ENCODE results near the gene TOPORS.
"Not testable (repeated sequence)": the region's sequence is repeated elsewhere in the genome, so short reads cannot be mapped to it uniquely, and the experiment has no call there.

Gene TOPORS

DNA sequence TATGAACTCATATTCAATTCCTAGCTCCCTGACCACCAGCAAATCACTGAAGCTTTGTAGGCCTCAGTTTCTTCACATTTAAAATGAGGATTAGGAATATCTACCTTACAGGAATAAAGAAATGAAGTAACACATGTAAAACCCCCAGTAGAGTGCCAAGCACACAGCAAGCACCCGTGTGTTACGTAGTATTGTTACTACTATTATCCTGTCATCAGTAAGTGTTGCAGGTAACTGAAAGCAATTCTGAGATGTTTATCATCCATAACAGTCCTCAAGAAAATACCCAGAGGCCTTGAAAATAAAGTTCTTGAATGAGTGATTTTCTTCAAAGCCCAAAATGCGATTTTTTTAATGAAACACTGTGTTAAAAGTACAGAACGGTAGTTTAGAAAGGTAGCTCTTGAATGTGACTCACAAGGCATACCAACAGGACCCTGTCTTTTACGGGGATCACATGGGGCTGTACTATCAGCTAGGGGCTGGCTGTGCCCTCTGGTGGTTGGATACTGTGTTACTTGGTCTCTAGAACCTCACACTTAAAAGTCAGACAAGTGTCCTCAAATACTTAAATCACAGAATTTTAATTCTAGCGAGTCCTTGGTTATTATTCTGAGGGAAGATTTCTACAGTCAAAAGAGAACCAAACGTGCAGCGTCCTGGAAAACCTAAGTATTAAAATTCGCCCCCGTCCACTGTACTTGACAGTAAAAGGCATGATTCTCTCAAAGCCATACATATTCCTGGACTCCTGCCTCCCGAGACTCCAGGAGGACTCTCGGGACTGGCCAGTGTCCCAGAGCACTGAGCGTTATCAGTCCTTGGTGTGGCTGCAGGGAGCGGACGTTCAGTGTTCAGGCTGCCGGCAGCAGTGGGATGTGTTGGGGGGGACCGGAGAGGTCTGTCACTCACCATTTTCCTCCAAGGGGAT lies 19.8 kb upstream of the TOPORS start:
- intact Hi-C loops (cut with DNase I), result loop anchor here (5.0 kb wide), 1 partner anchor 190 kb away; the partner anchor contains the start of gene ACO1
- DNase-seq, result peak; percentile 27 to 90 (median 73)

DNA sequence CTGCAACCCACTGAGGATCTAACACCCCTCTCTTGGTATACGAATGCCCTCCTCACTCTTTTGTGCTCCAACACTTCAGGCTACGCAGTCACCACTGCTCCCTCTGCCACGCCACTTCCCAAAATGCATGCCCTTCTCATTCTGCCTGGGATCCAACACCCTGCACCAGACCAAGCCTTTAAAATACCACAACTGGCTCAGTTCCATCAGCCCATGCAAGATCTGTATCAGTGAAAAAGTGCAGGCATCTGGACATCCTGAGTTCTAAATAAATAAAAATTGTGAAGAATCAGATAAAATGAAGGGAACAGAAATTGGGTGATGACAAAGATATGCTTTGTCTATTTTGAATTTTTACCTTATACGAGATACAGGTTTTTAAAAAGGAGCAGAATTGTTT lies 17.9 kb upstream of the TOPORS start:
- DNase-seq, result no peak
- intact Hi-C loops (cut with DNase I), result loop anchor here (5.0 kb wide), 1 partner anchor 188 kb away; the partner anchor contains the start of gene ACO1

DNA sequence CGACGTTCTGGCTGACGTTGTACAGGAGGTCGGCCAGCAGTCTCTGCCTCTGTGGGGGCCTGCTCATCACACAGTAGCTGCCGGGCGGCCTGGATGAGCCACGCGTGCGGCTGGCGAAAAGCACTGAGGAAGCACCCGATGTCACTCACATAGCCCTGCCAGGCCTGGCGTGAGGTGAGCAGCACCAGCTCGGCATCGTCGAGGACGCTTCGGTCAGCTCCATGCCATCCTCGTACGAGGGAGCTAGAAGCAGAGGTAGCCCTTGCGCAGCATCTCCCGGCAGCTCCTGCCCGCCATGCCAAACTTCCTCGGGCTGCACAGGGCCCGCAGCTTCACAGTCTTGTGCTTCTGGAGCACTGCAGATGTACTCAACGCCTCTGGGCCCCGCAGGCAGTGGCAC lies 14.4 kb upstream of the TOPORS start:
- no peak for DNase-seq
- intact Hi-C loops (cut with DNase I), result no loop called here

DNA sequence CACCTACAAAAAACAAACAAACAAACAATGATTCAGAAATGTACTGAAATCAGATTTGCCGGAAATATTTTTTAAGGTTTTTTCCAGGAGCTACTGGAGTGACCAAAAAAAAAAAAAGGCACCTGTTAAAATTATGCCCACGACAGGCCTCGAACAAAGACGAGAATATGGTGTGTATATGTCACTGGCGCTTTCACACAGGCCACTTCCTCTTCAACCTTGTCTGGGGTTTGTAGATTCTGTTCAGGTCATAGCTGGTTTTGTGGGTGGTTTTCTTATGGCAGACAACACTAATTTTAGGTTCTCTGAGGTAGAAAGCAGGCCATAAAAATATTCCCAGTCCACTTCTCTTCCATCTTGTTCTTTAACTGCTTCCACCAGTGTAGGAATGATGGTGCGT lies 13.6 kb upstream of the TOPORS start:
- intact Hi-C loops (cut with DNase I), result no loop called here
- DNase-seq, result no peak

DNA sequence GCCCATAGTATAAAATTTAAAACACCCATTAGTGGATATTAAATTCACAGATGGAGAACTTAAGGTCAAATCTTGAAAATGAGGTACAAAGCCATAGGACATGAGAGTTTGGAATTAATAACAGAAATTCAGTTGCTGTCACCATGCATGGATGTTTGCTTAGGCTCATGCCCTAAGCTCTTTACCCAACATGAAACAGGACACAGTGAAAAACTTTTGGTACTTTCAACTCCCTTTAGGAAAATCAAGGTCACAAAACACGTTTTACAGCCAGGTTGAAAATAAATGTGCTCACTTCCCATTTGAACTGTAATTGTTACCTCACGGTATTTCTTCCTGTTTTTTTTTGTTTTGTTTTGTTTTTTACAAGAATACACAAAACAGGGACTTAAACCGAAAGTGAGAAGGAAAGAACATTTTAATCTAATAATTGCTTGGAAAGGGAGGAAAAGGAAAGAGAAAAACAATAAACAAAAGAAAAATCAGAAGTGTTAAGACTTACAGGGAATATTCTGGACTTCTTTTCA lies 6.1 kb upstream of the TOPORS start:
- intact Hi-C loops (cut with DNase I), result no loop called here
- DNase-seq, result no peak

DNA sequence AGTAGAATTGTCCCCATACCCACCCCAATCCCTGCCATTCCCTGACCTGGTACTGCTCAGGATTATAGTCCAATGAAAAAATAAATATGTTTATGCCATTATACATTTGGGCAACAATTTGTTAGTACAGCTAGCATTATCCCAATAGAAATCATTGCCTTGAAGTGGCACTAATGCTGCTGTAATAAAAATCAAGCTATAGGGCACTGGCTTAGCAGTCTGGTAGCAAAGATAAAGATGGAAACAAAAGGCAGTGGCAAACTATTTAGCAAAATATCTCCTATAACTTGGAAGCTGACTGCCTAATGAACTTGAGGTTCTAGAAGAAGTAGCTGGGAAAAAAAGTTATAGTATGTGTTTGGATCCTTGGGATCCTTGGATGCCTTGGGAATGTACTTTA lies 2.2 kb upstream of the TOPORS start:
- intact Hi-C loops (cut with DNase I), result no loop called here
- DNase-seq, result no peak

DNA sequence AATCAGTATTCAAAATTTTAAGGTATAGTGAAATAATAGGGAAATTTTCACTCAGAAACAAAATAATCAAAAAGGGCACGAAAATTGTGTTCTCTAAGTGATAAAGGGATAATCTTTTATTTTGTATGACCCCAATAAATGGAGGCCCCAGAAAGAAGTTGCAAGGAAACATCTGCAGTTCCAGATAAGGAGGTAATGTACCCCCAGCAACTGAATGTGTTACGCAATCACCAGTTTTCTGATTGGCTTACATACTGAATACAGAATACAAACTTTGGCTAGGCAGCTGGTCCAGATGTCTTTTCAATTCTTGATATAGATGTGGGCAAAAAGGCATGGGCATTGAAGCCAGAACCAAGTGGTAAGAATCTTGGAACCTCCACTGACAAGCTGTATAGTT lies 1.7 kb upstream of the TOPORS start:
- DNase-seq, result no peak
- intact Hi-C loops (cut with DNase I), result no loop called here

DNA sequence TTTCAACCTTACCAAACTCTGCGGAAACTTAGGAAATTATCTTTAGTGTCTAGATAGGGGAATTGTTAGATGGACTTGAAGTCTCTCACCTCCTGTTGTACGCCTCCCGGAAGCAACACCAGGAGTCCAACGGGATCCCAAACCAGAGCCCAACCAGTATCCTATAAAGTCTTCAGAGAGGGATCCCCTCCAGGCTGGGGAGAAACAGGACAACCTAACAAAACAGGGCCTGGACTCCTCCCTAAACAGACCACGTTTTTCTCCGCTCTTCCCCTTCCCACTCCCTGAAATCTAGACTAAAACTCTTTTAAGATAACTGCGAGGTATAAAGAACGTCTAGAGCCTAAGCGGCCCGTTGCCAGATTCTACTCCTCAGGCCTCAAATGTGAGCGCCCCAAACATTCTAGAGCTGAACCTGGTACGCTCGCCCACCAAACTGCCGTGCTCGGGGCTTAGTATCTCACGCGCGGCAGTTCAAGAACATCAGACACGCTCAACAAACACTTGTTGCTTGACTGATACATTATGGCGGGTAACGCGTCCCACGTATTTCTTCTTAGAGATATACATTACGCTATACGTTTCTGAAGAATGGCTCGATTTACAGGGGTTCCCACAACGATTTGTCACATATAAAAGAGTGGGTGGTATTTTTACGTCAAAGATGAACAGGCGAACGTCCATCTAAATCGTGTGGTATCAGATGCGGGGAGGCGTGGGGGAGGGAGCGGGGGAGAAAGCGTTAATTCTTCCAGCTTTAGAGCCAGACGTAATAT lies 922 bp downstream of the TOPORS start:
- intact Hi-C loops (cut with DNase I), result no loop called here
- peak in 33 of 42 donors; percentile 14 to 67 (median 28) for DNase-seq

DNA sequence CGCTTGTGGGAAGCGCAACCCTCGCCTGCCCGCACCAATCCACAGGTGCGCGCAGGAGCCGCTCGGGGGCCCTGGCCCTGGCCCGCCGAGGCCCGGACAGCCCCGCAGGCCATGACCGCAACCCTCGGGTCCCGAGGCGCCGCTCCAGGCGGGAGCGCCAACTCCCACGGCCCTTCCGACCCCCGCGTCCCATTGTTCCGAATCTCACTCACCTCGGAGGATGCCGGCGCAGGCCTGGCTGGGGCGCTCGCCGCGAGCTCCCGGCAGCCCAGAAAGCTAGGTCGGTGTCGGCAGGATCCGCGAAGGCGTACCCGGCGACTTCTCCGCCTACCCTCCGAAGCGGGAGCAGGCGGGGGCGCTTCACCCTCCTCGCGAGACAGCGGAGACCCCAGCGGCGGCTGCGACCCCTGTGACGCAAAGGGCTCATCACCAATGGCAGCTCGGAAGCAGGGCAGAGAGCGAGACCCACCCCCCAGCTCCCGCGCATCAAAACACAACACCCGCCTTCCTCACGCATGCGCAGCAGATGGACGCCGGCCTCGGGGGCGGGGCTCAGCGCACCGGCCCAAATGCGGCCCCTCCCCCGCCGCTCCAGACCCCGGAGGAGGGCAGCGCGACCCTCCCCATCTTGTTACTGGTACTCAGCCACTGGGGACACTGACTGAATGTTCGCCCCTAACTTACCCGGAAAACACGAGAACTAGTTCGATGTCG lies 1.7 kb downstream of the TOPORS start:
- intact Hi-C loops (cut with DNase I), result no loop called here
- peak; percentile 89 to 98 (median 96) for DNase-seq

DNA sequence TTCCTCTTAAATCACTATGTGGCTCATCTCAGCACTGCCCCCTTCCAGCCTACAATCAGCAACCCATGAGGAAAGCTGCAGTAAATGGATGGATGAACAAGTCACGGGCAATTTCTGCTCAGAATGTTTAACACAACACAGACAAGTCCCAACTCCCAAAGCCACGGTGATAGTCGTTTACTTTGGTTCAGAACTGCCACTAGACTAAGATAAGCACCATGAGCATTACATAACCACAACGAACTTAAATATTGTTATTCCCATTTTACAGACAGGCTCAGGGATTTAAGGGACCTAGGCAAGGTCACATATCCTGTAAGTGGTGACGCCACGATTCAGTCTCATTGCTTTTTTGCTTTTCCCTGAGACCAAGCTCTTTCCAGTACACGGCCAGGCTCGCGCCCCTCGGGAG lies 2.2 kb downstream of the TOPORS start:
- intact Hi-C loops (cut with DNase I), result no loop called here
- peak in 19 of 42 donors; percentile 14 to 66 (median 30) for DNase-seq

DNA sequence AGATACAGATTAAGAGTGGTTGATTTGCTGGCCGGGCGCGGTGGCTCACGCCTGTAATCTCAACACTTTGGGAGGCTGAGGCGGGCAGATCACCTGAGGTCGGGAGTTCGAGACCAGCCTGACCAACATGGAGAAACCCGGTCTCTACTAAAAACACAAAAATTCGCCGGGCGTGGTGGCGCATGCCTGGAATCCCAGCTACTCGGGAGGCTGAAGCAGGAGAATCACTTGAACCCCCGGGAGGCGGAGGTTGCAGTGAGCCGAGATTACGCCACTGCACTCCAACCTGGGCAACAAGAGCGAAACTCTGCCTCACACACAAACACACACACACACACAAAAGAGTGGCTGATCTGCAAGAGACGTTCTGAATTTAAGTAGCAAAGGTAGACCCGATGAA lies 4.2 kb downstream of the TOPORS start:
- DNase-seq; intact Hi-C loops (cut with DNase I): not testable (repeated sequence)

DNA sequence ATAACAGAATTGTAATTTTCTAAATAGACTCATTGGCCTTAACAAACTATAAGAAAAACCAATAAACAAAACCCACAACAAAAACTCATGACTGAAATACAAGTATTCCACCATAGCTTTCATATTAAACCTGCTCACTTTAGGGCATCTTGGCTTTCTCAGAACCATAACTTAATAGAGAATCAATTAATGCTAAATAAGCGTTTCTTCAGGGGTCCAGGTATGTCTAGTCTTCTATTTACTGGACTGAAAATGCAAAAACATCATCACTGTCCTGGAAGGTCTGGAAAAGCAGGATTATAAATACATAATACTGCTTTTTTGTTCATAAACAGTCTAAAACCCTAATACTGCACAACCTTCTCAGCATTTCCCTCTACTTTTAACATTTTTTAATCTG lies 6.5 kb downstream of the TOPORS start:
- no peak for DNase-seq
- intact Hi-C loops (cut with DNase I), result no loop called here

DNA sequence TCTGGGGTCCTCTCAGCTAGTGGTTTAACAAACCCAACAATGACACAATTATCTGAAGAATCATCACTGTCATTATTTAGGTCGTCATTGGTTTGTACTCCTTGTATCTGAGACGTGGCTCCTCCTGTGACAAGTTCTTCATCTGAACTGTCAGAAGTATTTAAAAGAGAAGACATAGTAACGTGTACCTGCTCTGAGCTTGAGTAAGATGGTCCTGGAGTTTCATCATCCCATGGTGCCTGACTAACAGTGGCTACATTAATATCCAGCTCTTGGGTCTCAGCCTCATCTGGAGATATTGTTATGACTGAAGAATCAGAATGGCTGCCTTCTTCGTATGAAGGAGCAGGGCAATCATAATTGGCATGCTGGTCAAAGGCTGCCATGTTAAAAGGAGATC lies 9.3 kb downstream of the TOPORS start:
- DNase-seq, result no peak
- intact Hi-C loops (cut with DNase I), result no loop called here

DNA sequence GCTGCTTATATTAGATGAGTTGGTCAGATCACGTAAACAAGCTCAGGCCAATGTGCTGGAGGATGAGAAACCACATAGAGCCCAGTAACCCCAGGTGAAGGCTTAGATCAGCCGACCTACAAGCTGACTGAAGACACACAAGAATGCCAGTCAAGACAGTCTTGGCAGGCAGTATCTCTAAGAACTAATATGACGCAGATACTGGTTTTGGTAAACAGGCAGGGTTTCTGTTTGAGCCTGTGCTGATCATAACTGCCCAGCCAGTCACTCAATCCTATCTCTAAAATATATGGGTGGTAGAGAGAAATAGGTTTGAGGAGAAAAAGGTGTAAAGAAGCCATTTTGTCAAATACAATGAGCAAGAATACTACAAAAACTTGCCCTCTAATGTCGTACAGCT lies 18.6 kb downstream of the TOPORS start:
- no peak for DNase-seq
- intact Hi-C loops (cut with DNase I), result no loop called here

DNA sequence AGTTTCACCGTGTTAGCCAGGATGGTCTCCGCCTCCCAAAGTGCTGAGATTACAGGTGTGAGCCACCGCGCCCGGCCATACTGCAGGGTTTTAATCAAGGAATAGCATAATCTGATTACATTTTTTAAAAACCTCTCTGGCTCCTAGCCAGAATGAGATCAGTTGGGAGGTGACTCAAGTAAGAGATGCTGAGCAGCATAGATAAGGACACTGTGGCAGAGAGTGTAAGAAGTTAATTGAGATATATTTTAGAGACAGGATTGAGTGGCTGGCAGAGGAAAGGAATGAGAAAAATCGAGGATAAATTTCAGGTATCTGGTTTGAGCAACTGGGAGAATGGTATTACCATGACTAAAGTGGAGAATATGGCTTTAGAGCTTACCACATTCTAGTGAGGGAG lies 19.1 kb downstream of the TOPORS start:
- intact Hi-C loops (cut with DNase I), result no loop called here
- DNase-seq, result no peak

DNA sequence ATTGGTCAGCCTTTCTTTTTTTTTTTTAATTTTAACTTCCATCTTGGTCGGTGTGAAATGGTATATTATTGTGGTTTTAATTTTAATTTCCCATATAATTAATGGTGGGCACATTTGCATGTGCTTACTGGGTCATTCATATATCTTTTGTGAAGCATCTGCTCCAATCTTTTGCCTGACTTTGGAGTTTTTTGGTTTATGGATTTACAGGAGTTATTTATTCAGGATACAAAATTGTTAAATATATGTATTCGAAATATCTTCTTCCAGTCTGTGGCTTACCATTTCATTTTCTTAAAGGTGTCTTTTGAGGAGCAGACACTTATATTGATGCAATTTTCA lies 25.7 kb downstream of the TOPORS start:
- DNase-seq, result no peak
- intact Hi-C loops (cut with DNase I), result loop anchor here (10.0 kb wide), 1 partner anchor 142 kb away; the partner anchor contains the start of gene ACO1

DNA sequence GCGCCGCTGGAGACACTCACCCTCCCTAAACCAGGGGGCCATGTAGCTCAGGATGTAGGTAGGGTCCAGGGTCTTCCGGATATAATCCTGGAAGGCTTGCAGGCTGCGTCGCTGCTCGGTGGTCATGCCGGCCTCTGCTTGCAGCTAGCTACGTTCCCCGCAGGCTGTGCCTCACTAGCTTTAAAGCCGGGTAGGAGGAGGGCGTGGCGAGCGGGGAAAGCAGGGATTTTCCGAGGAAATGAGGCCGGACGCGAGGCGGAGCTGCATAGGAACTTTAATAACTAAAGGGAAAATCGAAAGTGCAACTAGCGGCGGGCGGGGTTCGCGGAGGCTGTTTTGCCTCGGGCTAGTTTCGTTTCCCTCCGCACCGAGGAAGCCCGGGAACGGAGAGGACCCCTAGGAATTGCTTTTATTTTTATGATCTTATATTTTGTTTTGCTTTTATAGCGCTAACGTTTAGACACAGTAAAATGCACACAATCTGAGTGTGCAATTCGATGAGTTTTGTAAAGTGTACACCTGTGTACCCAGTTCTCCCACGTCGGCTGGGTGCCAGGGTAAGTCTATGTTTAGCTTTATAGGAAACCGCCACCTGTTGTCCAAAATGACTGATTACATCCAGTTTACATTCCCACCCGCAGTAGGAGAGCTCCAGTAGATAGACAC lies 26.2 kb downstream of the TOPORS start, which contains the start of gene RIGI:
Gene RIGI (minus strand): TSS at position 156 of the 666 bp plus-strand sequence. CDS start 30 bp downstream, at position 126.
- peak; percentile 77 to 96 (median 88) for DNase-seq
- intact Hi-C loops (cut with DNase I), result loop anchor here (10.0 kb wide), 1 partner anchor 141 kb away; the partner anchor contains the start of gene ACO1

DNA sequence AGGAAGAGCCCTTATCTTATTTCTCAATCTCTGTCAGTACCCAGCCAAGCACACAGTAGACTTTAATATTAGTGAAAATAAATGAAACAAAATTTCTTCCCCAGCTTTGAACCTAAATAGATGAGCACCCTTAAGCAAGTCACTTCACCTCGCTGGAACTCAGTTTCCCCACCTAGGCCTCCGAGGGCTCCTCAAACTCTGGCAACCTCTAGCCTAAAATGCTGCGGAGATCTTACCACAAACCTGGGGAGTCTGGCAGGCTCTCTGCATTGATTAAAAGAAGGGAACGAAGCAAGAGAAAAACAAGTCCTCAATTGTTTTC lies 26.7 kb downstream of the TOPORS start:
- intact Hi-C loops (cut with DNase I), result loop anchor here (10.0 kb wide), 1 partner anchor 141 kb away; the partner anchor contains the start of gene ACO1
- peak in 2 of 42 donors; percentile 4 to 12 for DNase-seq
